NB4 (cell line): ENCODE data around the gene NCAPH2.

Source experiments
- DNase-seq: peaks from one replicate; pipeline ENCODE4 v3.0.0; 2010; ENCODE audit warnings: low read depth
- H3K4me3 ChIP-seq: one replicate; pipeline ENCODE4 v1.5.1; 2011; ENCODE audit warnings: mild to moderate bottlenecking, low read depth, low read length, moderate library complexity
- CTCF ChIP-seq: IDR thresholded peaks from one replicate; pipeline ENCODE4 v1.5.1; 2012; ENCODE audit warnings: low read depth, low read length
- MAX ChIP-seq: IDR thresholded peaks from 2 replicates; pipeline ENCODE4 v1.6.1; 2011; ENCODE audit warnings: low read depth, low read length
- MYC ChIP-seq: IDR thresholded peaks from 2 replicates; pipeline ENCODE4 v1.6.1; 2011; ENCODE audit warnings: low read depth, low read length
- POLR2A ChIP-seq: IDR thresholded peaks from 2 replicates; pipeline ENCODE4 v1.6.1; 2011; ENCODE audit warnings: mild to moderate bottlenecking; ENCODE audit not compliant: insufficient read length; ENCODE audit errors: extremely low read depth

Gene NCAPH2

GRCh38 chr22:50550395-50550794 lies 42.4 kb downstream of the NCAPH2 start:
- no peak overlapping the region for H3K4me3 ChIP-seq
- TF ChIP-seq MAX (no peak), CTCF (no peak), MYC (no peak), POLR2A (no peak)
- no peak for DNase-seq

GRCh38 chr22:50551160-50551752 lies 43.2 kb downstream of the NCAPH2 start:
- H3K4me3 ChIP-seq: no peak overlapping the region
- TF ChIP-seq MAX: no peak
- TF ChIP-seq CTCF: no peak
- TF ChIP-seq POLR2A: no peak
- TF ChIP-seq MYC: no peak
- no peak for DNase-seq

- no peak overlapping the region for H3K4me3 ChIP-seq
- TF ChIP-seq CTCF (no peak), MYC (no peak), POLR2A (no peak), MAX (no peak)
- DNase-seq: no peak
These were observed 45.3 kb downstream of the NCAPH2 start for GRCh38 chr22:50553310-50553709.

GRCh38 chr22:50556703-50557102 lies 48.7 kb downstream of the NCAPH2 start:
- H3K4me3 ChIP-seq: no peak overlapping the region
- no peak for DNase-seq
- TF ChIP-seq POLR2A: no peak

- no peak for TF ChIP-seq CTCF
- no peak for DNase-seq
- H3K4me3 ChIP-seq: no peak overlapping the region
These were observed 52.0 kb downstream of the NCAPH2 start for GRCh38 chr22:50560034-50560433.

GRCh38 chr22:50561401-50562358 lies 53.7 kb downstream of the NCAPH2 start:
- H3K4me3 ChIP-seq: no peak overlapping the region
- DNase-seq: no peak
- TF ChIP-seq MYC (no peak), CTCF (no peak), MAX (no peak), POLR2A (no peak)
